IgD-negative memory B cell (primary cell): Measurements from ENCODE around the gene RNU6-8. TPM values are rescaled to one million over a fixed set of nuclear protein-coding genes. Genes with fewer than 3 reads are reported as not detected.

Source experiments
- polyA plus RNA-seq: library from polyadenylated mRNA; unstranded; fragments of 300-500 nt; fragmentation: Illumina TruSeq; gene quantifications from one replicate; pipeline ENCODE4 v1.2.3, GENCODE V29; 2021

The RNU6-8 gene
- polyA plus RNA-seq, 1 donor from 2014 or later: not detected

Other genes with a start within 250 kb of the RNU6-8 start
- 26.0 TPM for gene ARHGAP5, start 126.0 kb downstream of the RNU6-8 start, polyA plus RNA-seq
- not detected for gene RNU6-7, start 1.2 kb downstream of the RNU6-8 start, polyA plus RNA-seq
- 1.9 TPM for gene AKAP6, start 126.0 kb upstream of the RNU6-8 start, polyA plus RNA-seq